Karpas-422 (cell line): ENCODE measurements around the gene DIP2C. TPM values are rescaled to one million over a fixed set of nuclear protein-coding genes. Genes with fewer than 3 reads are reported as not detected.
A peak's percentile ranks its signal among the peaks of the same experiment; 100 is the strongest.
"Not testable (repeated sequence)": the region's sequence is repeated elsewhere in the genome, so short reads cannot be mapped to it uniquely, and the experiment has no call there.

ENCODE experiments used
- DNase-seq: peaks from one replicate; pipeline ENCODE4 v3.0.0-alpha.2; 2015
- H2AFZ ChIP-seq: fragments of 200-600 bp; sonication (generic); 2 replicates; pipeline ENCODE4 v1.6.1; 2014; ENCODE audit warnings: antibody characterized with exemption, low read length, mixed read lengths
- H3K27ac ChIP-seq: fragments of 200-600 bp; sonication (generic); 2 replicates; pipeline ENCODE4 v1.5.1; 2014; ENCODE audit warnings: mild to moderate bottlenecking, low read length, moderate library complexity
- H3K27me3 ChIP-seq: fragments of 200-600 bp; sonication (generic); 2 replicates; pipeline ENCODE4 v1.6.1; 2014; ENCODE audit warnings: low read length, mixed read lengths
- H3K36me3 ChIP-seq: fragments of 200-600 bp; sonication (generic); 2 replicates; pipeline ENCODE4 v1.6.1; 2014; ENCODE audit warnings: low read length, mixed read lengths; ENCODE audit not compliant: insufficient read depth
- H3K4me1 ChIP-seq: fragments of 200-600 bp; sonication (generic); 2 replicates; pipeline ENCODE4 v1.6.1; 2014; ENCODE audit warnings: mild to moderate bottlenecking, low read length, mixed read lengths
- H3K4me2 ChIP-seq: fragments of 200-600 bp; sonication (generic); 2 replicates; pipeline ENCODE4 v1.6.1; 2014; ENCODE audit warnings: low read length, low read depth, mild to moderate bottlenecking; ENCODE audit not compliant: poor library complexity, severe bottlenecking
- H3K4me3 ChIP-seq: fragments of 200-600 bp; sonication (generic); 2 replicates; pipeline ENCODE4 v1.5.1; 2014; ENCODE audit warnings: mild to moderate bottlenecking, antibody characterized with exemption, low read length, mixed read lengths
- H3K79me2 ChIP-seq: fragments of 200-600 bp; sonication (generic); 2 replicates; pipeline ENCODE4 v1.6.1; 2014; ENCODE audit warnings: mild to moderate bottlenecking, low read length, mixed read lengths
- H3K9ac ChIP-seq: fragments of 200-600 bp; sonication (generic); 2 replicates; pipeline ENCODE4 v1.6.0; 2014; ENCODE audit warnings: low read length
- H3K9me2 ChIP-seq: fragments of 200-600 bp; sonication (generic), shearing (Covaris generic); replicated peaks from 2 replicates; pipeline ENCODE4 v1.6.0; 2014; ENCODE audit warnings: mild to moderate bottlenecking, low read length, moderate library complexity; ENCODE audit not compliant: insufficient read depth
- H3K9me3 ChIP-seq: fragments of 300-700, 200-600 bp; sonication (generic); 2 replicates; pipeline ENCODE4 v1.6.1; 2014; ENCODE audit warnings: low read length, mixed read lengths
- H4K20me1 ChIP-seq: fragments of 200-600 bp; sonication (generic); 2 replicates; pipeline ENCODE4 v1.6.1; 2014; ENCODE audit warnings: mild to moderate bottlenecking, antibody characterized with exemption, low read length, low read depth; ENCODE audit not compliant: insufficient read depth
- total RNA-seq: library from RNA; depleted of rRNA; stranded (reverse); fragments of >200 nt; shearing (Covaris generic); gene quantifications from 2 replicates; pipeline ENCODE4 v1.2.3, GENCODE V29; 2014; ENCODE audit warnings: low replicate concordance

DIP2C gene
- total RNA-seq, 1 experiment from 2014 or later: 0.11 TPM

- Histone ChIP-seq H4K20me1 (0 out of 2 replicates have a peak, but pooled peaks cover 7% of the 10 kb centered on the region), H3K9ac (no peak overlapping the region), H3K27ac (no peak overlapping the region), H3K27me3 (no peaks in the 10 kb centered on the region), H3K79me2 (no peaks in the 10 kb centered on the region), H3K4me3 (no peak overlapping the region), H3K9me3 (no peaks in the 10 kb centered on the region), H3K4me2 (peak overlapping the region; percentile 32), H2AFZ (no peak overlapping the region), H3K9me2 (no peaks in the 10 kb centered on the region), H3K36me3 (no peaks in the 10 kb centered on the region), H3K4me1 (peaks cover 10% of the 10 kb centered on the region)
- no peak for DNase-seq
These were observed 155.4 kb downstream of the DIP2C start for GRCh38 chr10:534047-534566.

- Histone ChIP-seq H3K27me3 (no peaks in the 10 kb centered on the region; the same call in 1 of the 2 replicates), H3K9me2 (no peaks in the 10 kb centered on the region), H3K9ac (no peak overlapping the region), H3K4me3 (no peak overlapping the region), H4K20me1 (0 out of 2 replicates have a peak, but pooled peaks cover 7% of the 10 kb centered on the region), H3K9me3 (no peaks in the 10 kb centered on the region), H2AFZ (no peak overlapping the region), H3K27ac (no peak overlapping the region), H3K4me1 (peaks cover 10% of the 10 kb centered on the region), H3K36me3 (no peaks in the 10 kb centered on the region), H3K79me2 (no peaks in the 10 kb centered on the region), H3K4me2 (peak overlapping the region; percentile 32)
- DNase-seq: peak; percentile 56
These were observed 155.9 kb downstream of the DIP2C start for GRCh38 chr10:533611-534010.

GRCh38 chr10:533186-533585, 156.3 kb downstream of the DIP2C start:
- no peak for DNase-seq

DNA sequence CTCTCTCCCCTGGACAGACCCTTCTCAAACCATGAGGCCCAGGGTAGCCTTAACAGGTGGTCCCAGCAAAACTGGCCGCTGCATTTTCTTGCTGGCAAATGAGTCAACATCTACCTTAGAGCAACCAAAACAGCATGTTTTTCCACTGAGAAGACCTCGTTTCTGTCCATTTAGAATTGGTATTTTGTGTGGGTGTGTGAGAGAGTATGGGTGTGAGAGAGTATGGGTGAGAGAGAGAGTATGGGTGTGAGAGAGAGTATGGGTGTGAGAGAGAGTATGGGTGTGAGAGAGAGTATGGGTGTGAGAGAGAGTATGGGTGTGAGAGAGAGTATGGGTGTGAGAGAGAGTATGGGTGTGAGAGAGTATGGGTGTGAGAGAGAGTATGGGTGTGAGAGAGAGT, 157.1 kb downstream of the DIP2C start:
- H3K79me2 ChIP-seq, H3K36me3 ChIP-seq, H3K4me3 ChIP-seq, H3K4me2 ChIP-seq, H3K9ac ChIP-seq, H3K27me3 ChIP-seq, H3K9me2 ChIP-seq, DNase-seq, H3K9me3 ChIP-seq, H2AFZ ChIP-seq, H3K27ac ChIP-seq, H4K20me1 ChIP-seq: not testable (repeated sequence)
- H3K4me1 ChIP-seq: peaks cover 10% of the 10 kb centered on the region

More at GRCh38 chr10:533186-533585, 156.3 kb downstream of the DIP2C start:
- Histone ChIP-seq H3K27me3 (no peaks in the 10 kb centered on the region; the same call in 1 of the 2 replicates), H3K27ac (no peak overlapping the region), H4K20me1 (0 out of 2 replicates have a peak, but pooled peaks cover 7% of the 10 kb centered on the region), H3K79me2 (no peaks in the 10 kb centered on the region), H3K4me3 (no peak overlapping the region), H2AFZ (no peak overlapping the region), H3K36me3 (no peaks in the 10 kb centered on the region), H3K9me3 (no peaks in the 10 kb centered on the region), H3K9me2 (no peaks in the 10 kb centered on the region), H3K9ac (no peak overlapping the region), H3K4me1 (peaks cover 10% of the 10 kb centered on the region), H3K4me2 (no peak overlapping the region)

DNA sequence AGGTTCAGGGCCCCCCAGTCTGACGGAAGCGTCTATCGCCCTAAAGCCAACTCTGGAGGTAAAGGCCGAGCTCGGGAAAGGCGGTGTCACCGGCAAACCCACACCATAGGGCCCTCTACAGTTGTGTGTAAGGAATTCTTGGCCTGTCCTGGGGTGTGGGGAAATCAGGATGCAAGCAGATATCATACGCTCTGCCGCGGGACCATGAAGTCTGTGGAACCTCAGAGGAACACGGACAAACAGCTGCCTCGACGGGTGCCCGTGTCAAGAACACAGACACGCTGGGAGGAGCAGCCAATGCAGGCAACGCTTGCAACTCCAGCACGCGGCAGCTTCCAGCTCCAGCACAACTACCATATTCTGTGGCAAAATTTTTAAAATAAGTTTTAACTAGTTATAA, 157.9 kb downstream of the DIP2C start:
- Histone ChIP-seq H3K4me1 (peaks cover 10% of the 10 kb centered on the region), H3K4me3 (no peak overlapping the region), H4K20me1 (0 out of 2 replicates have a peak, but pooled peaks cover 4% of the 10 kb centered on the region), H3K79me2 (no peaks in the 10 kb centered on the region), H3K36me3 (no peaks in the 10 kb centered on the region), H3K27ac (no peak overlapping the region), H3K9me2 (no peaks in the 10 kb centered on the region), H3K4me2 (no peak overlapping the region), H3K9ac (no peak overlapping the region), H3K9me3 (no peaks in the 10 kb centered on the region), H2AFZ (no peak overlapping the region), H3K27me3 (no peaks in the 10 kb centered on the region; the same call in 1 of the 2 replicates)
- DNase-seq: no peak

DNA sequence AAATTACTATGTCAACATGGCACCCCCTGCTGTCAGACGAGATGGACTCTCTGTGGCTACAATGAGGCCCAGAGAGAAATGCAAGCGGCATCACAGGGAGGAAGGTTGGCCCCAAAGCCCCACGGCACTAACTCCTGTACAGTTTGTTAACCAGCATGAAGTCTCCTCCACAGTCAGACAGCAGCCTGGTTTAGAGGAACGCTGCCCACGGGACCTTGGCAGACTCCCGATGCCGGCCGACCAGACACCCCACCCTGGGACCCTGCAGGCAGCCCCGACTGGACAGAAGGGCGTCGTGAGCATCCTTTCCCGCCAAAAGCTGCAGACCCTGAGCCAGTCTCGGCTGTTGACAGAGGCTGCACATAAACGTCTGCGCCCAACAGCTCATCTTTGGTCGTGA, 158.8 kb downstream of the DIP2C start:
- Histone ChIP-seq H3K27me3 (no peaks in the 10 kb centered on the region; the same call in 1 of the 2 replicates), H3K36me3 (no peaks in the 10 kb centered on the region), H3K9ac (no peak overlapping the region), H3K4me1 (peaks cover 10% of the 10 kb centered on the region), H3K9me2 (no peaks in the 10 kb centered on the region), H2AFZ (no peak overlapping the region), H3K4me3 (no peak overlapping the region), H3K4me2 (no peak overlapping the region), H4K20me1 (0 out of 2 replicates have a peak, but pooled peaks cover 4% of the 10 kb centered on the region), H3K79me2 (no peaks in the 10 kb centered on the region), H3K9me3 (no peaks in the 10 kb centered on the region), H3K27ac (no peak overlapping the region)
- no peak for DNase-seq

DNA sequence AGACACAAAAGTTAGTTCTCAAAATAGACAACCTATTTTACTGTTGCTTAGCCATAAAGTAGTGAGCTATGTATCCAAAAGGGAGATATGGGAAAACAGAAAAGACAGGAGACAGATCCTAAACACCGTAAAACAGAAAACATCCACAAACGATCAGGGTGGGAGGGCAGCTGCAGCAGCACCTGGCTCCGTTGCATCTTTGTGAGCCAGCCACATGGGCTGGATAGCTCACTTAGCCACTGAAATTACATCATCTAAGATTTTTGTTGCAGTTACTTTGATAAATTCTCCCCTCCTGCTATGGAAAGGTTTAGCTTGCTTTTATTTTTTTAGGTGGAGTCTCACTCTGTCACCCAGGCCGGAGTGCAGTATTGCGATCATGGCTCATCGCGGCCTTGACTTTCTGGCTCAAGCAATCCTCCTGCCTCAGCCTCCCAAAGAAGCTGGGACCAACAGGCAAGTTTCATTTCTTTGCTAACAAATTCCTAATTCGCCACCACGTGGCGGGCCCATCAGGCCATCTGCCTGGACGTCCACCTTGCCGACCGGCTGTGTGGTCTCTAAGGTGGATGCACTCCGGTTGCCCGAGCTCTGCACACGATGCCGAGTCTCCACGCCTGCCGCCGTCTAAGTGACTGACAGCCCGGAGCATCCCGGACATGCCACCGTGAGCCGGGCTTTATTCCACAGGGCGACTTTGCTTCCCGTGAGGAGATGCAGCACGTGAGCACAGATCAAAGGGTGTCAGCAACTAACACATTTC, 159.8 kb downstream of the DIP2C start:
- H3K4me2 ChIP-seq: no peak overlapping the region

More for the DNA sequence above, 159.8 kb downstream of the DIP2C start:
- Histone ChIP-seq H2AFZ (no peak overlapping the region), H3K79me2 (no peaks in the 10 kb centered on the region), H3K4me3 (no peak overlapping the region), H3K9me3 (no peaks in the 10 kb centered on the region), H3K9me2 (no peaks in the 10 kb centered on the region), H3K9ac (no peak overlapping the region), H3K36me3 (no peaks in the 10 kb centered on the region), H3K27me3 (no peaks in the 10 kb centered on the region; the same call in 1 of the 2 replicates), H3K27ac (no peak overlapping the region), H3K4me1 (peaks cover 10% of the 10 kb centered on the region), H4K20me1 (0 out of 2 replicates have a peak, but pooled peaks cover 4% of the 10 kb centered on the region)
- DNase-seq: no peak
